Muscle layer of colon (tissue), 2 donors: ENCODE data around the gene CD2AP.

Source experiments
- H3K27ac ChIP-seq: one replicate; pipeline ENCODE4 v1.7.0; 2013; ENCODE audit warnings: low read depth, mild to moderate bottlenecking, low read length, moderate library complexity
- H3K27me3 ChIP-seq, 2 donors: one replicate each; pipeline ENCODE4 v1.7.0; 2013; ENCODE audit warnings: low read length in 2 of 2, mild to moderate bottlenecking in 2 of 2; ENCODE audit not compliant: insufficient read depth in 2 of 2, control insufficient read depth in 1 of 2
- H3K36me3 ChIP-seq: one replicate; pipeline ENCODE4 v1.7.0; 2013; ENCODE audit warnings: mild to moderate bottlenecking, low read length; ENCODE audit not compliant: insufficient read depth
- H3K4me1 ChIP-seq: one replicate; pipeline ENCODE4 v1.7.0; 2013; ENCODE audit warnings: mild to moderate bottlenecking, low read length; ENCODE audit not compliant: insufficient read depth
- H3K4me3 ChIP-seq, 2 donors: one replicate each; pipeline ENCODE4 v1.7.0; 2013; ENCODE audit warnings: low read length in 2 of 2, low read depth in 1 of 2, mild to moderate bottlenecking in 1 of 2, moderate library complexity in 1 of 2
- H3K9ac ChIP-seq: one replicate; pipeline ENCODE4 v1.7.0; 2013; ENCODE audit warnings: low read length
- H3K9me3 ChIP-seq: one replicate; pipeline ENCODE4 v1.7.0; 2013; ENCODE audit warnings: mild to moderate bottlenecking, low read length
- donor health status: abdominal sarcoma.
- donor health status: Adenocarcinoma of cecum.

The CD2AP gene

GRCh38 chr6:47650553-47651432 lies 173.2 kb downstream of the CD2AP start:
- Histone ChIP-seq H3K4me1 (no peaks in the 10 kb centered on the region), H3K9me3 (no peaks in the 10 kb centered on the region), H3K27ac (no peak overlapping the region), H3K27me3 (no peaks in the 10 kb centered on the region), H3K9ac (no peak overlapping the region), H3K4me3 (no peak overlapping the region), H3K36me3 (no peaks in the 10 kb centered on the region)

GRCh38 chr6:47651505-47651944 lies 173.9 kb downstream of the CD2AP start:
- no peak overlapping the region for H3K27ac ChIP-seq
- H3K4me1 ChIP-seq = no peaks in the 10 kb centered on the region
- H3K9me3 ChIP-seq = no peaks in the 10 kb centered on the region
- no peaks in the 10 kb centered on the region for H3K27me3 ChIP-seq
- no peaks in the 10 kb centered on the region for H3K36me3 ChIP-seq
- H3K4me3 ChIP-seq = no peak overlapping the region
- H3K9ac ChIP-seq = no peak overlapping the region

GRCh38 chr6:47653706-47654105 lies 176.1 kb downstream of the CD2AP start:
- no peaks in the 10 kb centered on the region for H3K27me3 ChIP-seq
- H3K27ac ChIP-seq = no peak overlapping the region
- no peaks in the 10 kb centered on the region for H3K4me1 ChIP-seq
- no peaks in the 10 kb centered on the region for H3K36me3 ChIP-seq
- H3K9me3 ChIP-seq = no peaks in the 10 kb centered on the region
- no peak overlapping the region for H3K4me3 ChIP-seq
- no peak overlapping the region for H3K9ac ChIP-seq

GRCh38 chr6:47654255-47654654 lies 176.7 kb downstream of the CD2AP start:
- H3K27me3 ChIP-seq = no peaks in the 10 kb centered on the region
- no peak overlapping the region for H3K27ac ChIP-seq

GRCh38 chr6:47655719-47656595 lies 178.4 kb downstream of the CD2AP start:
- Histone ChIP-seq H3K9ac (no peak overlapping the region), H3K4me1 (no peaks in the 10 kb centered on the region), H3K36me3 (no peaks in the 10 kb centered on the region), H3K27me3 (no peaks in the 10 kb centered on the region), H3K9me3 (no peaks in the 10 kb centered on the region), H3K4me3 (no peak overlapping the region), H3K27ac (no peak overlapping the region)

More at GRCh38 chr6:47654255-47654654, 176.7 kb downstream of the CD2AP start:
- Histone ChIP-seq H3K4me3 (no peak overlapping the region), H3K9me3 (no peaks in the 10 kb centered on the region), H3K36me3 (no peaks in the 10 kb centered on the region), H3K4me1 (no peaks in the 10 kb centered on the region), H3K9ac (no peak overlapping the region)

- no peak overlapping the region for H3K4me3 ChIP-seq
- H3K4me1 ChIP-seq = no peaks in the 10 kb centered on the region
- H3K27ac ChIP-seq = no peak overlapping the region
- H3K9ac ChIP-seq = no peak overlapping the region
- H3K36me3 ChIP-seq = no peaks in the 10 kb centered on the region
- no peaks in the 10 kb centered on the region for H3K27me3 ChIP-seq
- no peaks in the 10 kb centered on the region for H3K9me3 ChIP-seq
These were observed 184.4 kb downstream of the CD2AP start for GRCh38 chr6:47661960-47662359.

- H3K9me3 ChIP-seq = no peaks in the 10 kb centered on the region
- H3K36me3 ChIP-seq = no peaks in the 10 kb centered on the region
- no peak overlapping the region for H3K9ac ChIP-seq
- H3K4me1 ChIP-seq = no peaks in the 10 kb centered on the region
- H3K4me3 ChIP-seq = no peak overlapping the region
- H3K27ac ChIP-seq = no peak overlapping the region
- no peaks in the 10 kb centered on the region for H3K27me3 ChIP-seq
These were observed 186.1 kb downstream of the CD2AP start for GRCh38 chr6:47663462-47664216.

GRCh38 chr6:47665112-47665511 lies 187.5 kb downstream of the CD2AP start:
- H3K4me1 ChIP-seq = no peaks in the 10 kb centered on the region
- H3K36me3 ChIP-seq = no peaks in the 10 kb centered on the region
- H3K27me3 ChIP-seq = no peaks in the 10 kb centered on the region
- H3K9ac ChIP-seq = no peak overlapping the region
- no peak overlapping the region for H3K27ac ChIP-seq
- H3K9me3 ChIP-seq = no peaks in the 10 kb centered on the region
- H3K4me3 ChIP-seq = no peak overlapping the region

- Histone ChIP-seq H3K4me1 (no peaks in the 10 kb centered on the region), H3K27ac (no peak overlapping the region), H3K36me3 (no peaks in the 10 kb centered on the region), H3K9ac (no peak overlapping the region), H3K27me3 (no peaks in the 10 kb centered on the region), H3K9me3 (no peaks in the 10 kb centered on the region), H3K4me3 (no peak overlapping the region)
These were observed 192.3 kb downstream of the CD2AP start for GRCh38 chr6:47669684-47670513.

- Histone ChIP-seq H3K27me3 (no peaks in the 10 kb centered on the region), H3K27ac (no peak overlapping the region), H3K4me3 (no peak overlapping the region), H3K4me1 (no peaks in the 10 kb centered on the region), H3K9ac (no peak overlapping the region), H3K9me3 (no peaks in the 10 kb centered on the region), H3K36me3 (no peaks in the 10 kb centered on the region)
These were observed 193.3 kb downstream of the CD2AP start for GRCh38 chr6:47670851-47671250.
